Inferior parietal cortex (tissue), 1 donor: ENCODE data around the gene OSBPL1A.

Experiments used
- DNase-seq: peaks from one replicate; pipeline ENCODE4 v3.0.0-alpha.2; 2016; ENCODE audit errors: extremely low spot score

Gene OSBPL1A

DNA sequence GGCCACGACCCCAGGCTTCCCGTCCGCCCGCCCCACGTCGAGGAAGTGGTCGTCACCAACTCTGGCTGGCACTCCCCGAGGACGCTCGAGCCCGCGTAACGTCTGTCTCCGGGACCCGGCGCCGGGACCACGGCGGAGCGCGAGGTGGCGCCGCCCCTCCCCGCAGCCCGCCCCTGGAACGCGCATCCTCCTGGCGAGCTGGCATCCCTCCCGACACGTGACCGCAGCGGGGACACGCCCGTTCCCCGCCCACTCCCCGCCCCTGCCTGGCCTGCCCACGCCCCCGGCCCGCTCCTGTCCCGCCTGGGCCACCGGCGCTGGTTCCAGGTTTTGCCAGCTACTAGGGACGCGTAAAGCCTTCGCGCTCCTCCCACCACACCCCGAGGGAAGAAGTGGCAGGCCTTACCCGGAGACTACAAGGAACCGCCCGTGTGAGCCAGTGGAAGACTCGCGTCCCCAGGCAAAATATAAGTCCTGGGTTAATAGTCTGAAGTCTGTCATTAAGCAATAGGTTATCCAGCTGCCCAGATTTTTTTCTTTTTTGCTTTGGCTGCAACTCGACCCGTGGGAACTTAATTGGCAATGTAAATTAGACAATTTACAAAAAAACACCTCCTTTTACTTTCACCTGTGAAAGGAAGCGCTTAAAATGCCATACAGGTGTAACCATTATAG is at the start of gene OSBPL1A:
Gene OSBPL1A, minus strand, starts transcription at position 131 of the 675 bp plus-strand sequence. CDS start 20,291 bp downstream, outside the sequence.
- DNase-seq = peak; percentile 79

DNA sequence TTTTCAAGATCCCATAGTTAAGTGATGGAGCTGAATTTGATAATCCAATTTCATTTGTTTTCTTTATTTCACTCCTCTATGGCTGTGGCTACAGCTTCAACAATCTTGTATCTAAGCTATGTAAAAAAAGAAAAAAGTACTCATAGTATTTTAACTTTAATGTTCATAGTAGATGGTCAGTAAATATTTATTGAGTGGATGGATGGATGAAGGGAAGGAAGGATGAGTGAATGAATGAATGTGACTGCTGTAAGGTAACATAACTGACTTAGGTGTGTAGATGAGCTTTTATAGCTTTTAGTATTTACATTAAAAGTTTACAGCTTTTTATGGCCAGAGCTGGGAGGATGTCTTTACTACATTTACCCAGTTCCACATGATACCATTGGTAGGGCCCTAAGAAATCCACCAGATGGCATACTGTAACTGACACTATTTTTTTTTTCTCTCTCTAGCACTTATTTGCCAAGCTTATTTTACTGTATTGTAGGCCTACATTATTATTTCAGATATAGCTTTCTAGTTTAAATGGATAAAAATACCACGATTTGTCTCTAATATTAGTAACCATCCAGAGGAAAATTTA is 49.4 kb upstream of the OSBPL1A start:
- no peak for DNase-seq

DNA sequence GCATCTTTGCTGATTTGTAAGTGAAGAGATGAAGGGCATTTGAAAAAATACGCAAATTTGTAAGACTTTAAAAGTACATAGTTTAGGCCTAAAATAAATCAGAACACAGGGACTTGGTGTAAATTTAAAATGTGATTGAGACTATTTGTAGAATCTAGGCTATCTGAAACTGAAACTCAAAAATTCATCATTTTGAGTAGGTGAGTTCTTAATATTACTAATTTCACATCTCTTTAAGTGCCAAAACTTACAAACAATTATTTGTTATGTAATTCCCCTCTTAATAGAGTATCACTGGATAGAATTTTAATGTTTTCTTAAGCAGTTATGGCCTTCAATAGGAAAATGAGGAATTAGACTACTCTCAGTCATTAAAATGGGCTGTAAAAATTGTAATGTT is 48.8 kb upstream of the OSBPL1A start:
- DNase-seq = no peak

DNA sequence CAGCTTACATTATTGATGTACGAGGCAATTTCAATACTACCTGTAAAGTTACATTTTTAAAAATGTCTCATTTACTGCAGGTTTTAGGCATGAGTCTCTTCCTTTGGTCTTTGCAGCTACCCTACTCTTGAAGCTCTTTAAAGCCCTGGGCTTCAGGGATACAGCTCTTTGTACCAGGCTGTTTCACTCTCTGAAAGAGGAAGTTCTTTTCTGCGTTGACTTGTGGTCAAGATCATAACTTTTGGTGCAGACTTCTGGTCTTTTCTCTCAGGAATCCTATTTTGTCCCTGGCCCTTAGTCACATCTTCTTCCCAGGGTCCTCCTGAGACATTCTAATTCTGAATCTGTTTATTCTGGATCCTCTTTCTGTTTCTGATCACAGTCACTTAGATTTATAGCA is 46.2 kb upstream of the OSBPL1A start:
- peak; percentile 18 for DNase-seq

DNA sequence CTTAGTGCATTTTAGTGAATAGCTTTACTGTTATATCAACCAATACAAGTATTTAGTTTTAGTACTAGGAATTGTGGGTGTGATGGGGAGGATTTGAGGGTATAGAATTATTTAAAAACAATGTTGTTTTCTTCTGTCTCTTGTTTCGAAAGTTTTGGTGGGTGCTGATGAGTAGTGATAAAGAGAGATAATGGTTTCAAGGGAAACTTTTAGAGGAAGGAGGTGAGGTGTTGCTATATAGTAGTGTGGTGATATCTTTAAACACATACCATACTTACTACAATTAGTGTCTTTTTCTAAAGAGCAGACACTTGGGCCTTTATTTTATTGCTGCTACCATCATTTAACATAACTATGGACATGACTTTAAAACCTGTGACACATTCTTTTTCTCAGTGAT is 39.3 kb upstream of the OSBPL1A start:
- DNase-seq = no peak

DNA sequence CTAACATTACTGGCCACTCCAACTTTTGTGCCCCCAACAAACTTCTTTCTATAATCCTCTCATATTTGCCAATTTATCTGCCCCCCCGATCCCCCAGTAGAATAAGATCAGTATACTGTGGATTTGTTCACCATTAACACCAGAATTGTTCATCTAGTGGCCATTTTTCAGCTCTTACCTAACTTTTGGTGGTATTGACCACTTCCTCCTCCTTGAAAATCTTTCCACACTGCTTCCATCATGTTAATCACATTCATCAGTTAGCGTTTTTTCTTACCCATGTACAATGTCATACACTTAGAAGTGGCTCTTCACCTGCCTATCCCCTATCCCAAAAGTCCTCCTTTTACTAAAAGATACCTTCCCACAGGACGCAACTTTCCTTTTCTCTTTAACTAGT is 35.0 kb upstream of the OSBPL1A start:
- DNase-seq = no peak

DNA sequence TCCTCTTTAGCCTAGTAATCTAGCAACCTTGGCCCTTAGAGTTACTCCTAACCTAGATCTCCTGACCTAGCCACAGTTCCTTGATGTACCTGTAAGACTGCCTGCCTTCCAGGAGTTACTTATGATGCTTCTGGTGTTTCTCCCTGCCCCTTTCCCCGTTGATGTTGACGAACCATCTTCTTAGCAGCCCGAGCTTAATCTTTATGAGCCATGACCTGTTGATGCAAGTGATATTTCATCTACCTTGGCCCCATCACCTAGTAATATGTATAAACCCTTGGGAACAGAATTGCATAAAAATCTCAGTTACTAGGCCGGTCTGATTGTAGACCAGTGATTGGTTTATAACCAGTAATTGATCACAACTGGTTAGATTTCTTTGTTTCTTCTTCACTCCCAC is 31.6 kb upstream of the OSBPL1A start:
- no peak for DNase-seq

DNA sequence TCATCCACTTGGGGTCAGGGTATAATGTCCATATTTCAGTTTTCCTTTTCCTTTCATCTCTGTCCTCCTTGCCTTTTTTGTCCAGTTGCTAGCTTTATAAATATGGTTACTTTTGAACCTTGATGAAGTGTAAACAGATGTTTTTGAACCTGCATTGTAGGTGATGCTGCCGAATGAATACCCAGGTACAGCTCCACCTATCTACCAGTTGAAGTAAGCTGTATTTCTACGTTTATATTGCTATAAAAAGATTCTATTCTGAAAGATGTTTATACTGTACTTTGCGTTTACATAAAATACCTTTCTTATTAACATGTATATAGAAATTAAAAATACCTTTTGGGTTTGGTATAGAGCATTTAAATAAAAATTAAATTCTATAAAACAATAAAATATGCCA is 31.1 kb upstream of the OSBPL1A start:
- no peak for DNase-seq

DNA sequence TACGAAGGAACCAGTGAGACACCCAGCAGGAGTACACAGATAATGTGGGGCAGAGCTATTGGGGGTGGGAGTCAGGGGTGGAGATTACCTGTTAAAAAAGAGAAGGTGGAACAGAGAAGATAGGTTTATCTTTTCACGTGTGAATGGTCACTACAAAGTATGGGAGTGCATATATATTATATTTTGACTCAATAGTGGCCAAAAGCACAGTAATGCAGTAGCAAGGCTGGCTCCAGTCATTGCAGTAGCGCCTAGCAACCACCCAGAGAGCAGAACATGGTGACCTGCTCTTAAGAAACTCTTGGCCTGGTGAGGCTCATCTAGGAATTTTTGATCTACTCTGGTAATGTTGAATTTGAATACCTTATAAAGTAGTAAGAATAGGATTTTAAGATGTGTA is 29.9 kb upstream of the OSBPL1A start:
- DNase-seq = no peak

DNA sequence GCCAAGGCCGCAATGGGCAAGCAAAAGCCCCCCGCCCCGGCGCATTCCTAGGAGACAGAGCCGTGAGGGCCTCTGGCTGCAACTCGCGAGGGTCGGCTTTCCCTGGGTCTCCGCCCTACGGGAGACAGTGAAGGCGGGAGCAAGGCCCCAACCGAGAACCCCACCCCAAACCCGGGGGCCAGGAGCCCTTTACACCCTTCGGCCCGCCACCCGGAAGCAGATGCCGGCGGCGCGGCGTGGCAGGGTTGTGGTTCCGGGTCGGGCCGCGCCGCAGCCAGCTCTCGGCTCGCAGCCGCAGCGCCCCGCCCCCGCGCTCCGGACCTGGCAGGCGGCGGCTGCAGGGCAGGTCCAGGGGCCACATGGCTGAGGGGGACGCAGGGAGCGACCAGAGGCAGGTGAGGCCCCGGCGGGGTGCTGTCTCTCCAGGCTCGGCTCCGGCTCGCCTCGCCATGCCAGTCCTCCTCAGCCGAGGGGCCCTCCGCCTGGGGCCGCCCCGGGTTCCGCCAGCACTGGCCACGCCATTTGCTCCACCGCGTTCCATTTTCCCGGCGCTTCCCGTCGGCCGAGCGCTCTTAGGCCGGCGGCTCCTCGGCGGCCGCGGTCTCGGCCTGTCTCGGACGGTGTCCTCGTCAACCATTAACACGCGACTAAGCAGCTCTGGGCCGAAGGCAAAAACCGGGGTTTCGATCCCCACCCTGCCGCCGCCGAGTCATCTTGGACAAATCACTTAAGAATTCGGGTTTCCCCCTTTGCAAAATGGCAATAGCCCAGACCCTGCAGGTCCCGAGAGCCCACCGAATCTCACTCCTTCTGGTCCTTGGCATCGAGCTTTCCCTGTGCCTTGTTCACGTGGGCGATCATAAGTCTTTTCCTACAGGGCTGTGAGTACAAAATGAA is 29.0 kb upstream of the OSBPL1A start, which contains the start of gene IMPACT:
Gene IMPACT, plus strand, starts transcription at position 273 of the 897 bp plus-strand sequence. Its CDS starts 87 bp downstream, at position 360.
- peak; percentile 75 for DNase-seq

DNA sequence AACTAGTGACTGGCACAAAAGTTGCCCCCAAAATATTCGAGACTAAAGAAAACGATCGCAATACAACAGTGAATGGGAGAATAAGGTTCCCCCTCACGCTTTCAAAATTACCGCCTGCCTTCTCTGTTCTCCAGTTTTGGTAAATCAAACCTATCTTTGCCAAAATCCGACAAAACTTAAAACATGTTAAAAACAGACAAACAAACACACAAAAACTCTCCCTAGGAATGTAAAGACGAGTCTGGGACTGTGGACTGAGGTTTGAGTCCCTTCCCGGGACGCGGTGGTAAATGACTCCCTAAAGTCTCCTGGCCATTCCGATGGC is 28.4 kb upstream of the OSBPL1A start:
- DNase-seq = no peak

DNA sequence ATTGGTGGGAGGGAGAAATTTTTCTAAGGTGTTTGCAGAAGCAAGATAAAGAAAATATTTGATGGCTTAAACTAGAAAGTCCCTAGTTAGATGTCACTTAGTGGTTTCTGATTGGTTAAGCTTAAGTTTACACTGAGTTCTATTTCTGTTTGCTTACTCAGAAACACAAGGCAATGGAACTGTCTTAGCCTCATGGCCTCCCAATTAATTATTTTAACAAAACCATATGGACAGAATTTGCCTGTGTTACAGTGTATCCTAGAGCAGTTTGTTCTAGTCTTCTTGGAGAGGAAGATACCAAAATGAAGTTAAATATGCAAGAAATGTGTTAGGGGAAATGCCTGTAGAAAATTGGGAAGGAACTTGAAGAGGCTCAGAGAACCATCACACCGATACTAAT is 24.2 kb upstream of the OSBPL1A start:
- no peak for DNase-seq

DNA sequence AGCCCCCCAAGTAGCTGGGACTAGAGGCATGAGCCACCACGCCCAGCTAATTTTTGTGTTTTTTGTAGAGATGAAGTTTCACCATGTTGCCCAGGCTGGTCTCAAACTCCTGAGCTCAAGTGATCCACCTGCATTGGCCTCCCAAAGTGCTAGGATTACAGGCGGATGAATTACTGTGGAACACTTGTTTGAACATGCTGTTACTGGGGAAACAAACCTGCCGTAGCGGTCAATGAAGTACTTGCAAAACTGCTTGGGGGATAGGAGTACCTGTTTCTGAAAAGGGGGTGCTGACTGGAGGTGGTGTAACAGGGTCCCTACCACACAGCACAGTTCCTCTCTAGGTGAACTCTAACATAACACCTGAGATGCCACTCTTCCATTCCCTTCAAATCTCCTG is 22.9 kb upstream of the OSBPL1A start:
- DNase-seq = no peak

DNA sequence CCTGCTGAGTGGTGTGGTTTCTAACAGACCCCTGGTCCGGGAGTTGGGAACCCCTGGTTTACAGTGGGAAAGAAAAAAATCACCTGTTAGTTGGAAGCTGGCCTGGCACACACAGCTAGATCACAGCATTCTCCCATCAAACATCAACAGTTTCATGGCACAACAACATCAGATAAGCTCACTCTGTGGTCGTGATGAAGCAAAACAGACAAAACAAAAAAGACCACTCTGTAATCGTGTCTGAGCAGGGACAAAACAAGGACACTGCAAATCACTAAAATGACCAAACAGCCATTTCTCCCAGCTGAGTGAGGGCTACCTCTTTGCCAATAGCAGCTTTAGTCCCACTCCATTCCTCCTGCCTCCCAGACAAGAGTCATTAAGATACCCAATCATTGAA is 19.9 kb upstream of the OSBPL1A start:
- DNase-seq = no peak

DNA sequence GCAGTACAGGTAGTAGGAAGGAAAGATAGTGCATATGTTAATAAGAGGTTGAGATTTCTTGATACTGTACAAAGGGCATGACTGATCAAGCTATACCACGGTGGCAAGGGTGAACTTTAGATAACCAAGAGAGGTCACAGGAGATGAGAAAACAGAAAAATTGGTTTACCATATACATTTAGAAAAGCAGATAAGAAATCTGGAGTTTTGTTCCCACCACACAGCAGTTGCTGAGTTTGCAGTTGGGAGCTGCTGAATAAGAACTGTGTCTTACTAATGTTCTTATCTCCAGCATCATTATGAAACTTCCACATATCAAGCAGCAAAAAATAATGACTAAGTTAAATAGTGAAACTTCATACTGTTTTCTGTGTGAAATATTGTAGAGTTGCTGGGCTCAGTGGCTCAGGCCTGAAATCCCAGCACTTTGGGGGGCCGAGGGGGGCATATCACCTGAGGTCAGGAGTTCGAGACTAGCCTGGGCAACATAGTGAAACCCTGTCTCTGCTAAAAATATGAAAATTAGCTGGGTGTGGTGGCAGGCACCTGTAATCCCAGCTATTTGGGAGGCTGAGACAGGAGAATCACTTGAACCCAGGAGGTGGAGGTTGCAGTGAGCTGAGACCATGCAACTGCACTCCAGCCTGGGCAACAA is 16.9 kb upstream of the OSBPL1A start:
- no peak for DNase-seq

DNA sequence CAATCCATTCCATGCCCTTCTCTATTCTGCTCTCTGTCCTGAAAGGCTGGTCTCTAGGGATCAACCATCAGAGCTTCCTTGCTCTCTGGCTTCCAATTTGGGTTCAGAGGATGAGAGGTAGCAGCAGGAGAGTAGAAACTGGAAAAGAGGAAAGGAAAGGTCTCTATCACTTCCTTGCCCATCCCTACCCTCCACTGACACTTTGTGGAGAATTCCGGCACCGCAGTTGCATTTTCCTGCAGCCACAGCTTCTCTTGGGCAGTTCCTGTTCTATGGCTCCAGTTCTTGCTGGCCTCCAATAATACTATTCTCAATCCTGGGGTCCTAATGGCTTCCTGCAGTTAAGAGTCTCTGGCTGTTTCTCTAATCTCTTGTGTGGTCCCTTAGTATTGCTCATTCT is 15.5 kb upstream of the OSBPL1A start:
- DNase-seq = no peak

DNA sequence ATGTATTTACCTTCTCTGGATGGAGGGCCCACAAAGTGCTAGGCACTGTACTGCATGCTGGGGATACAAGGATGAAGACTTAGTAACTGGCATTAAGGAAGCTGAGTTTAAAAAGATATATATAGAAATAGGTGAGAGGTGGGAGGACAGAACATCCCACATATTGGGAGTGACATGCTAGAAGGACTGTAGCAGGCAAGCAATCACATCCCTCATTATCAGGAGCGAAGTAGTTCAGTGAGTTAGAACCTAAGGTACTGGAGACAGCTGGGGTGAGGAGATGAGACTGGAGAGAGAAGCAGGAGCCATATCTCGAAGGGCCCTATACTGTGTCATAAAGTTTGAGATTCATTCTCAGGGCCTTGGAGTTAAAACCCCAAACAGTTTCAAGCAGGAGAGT is 10.9 kb upstream of the OSBPL1A start:
- no peak for DNase-seq

DNA sequence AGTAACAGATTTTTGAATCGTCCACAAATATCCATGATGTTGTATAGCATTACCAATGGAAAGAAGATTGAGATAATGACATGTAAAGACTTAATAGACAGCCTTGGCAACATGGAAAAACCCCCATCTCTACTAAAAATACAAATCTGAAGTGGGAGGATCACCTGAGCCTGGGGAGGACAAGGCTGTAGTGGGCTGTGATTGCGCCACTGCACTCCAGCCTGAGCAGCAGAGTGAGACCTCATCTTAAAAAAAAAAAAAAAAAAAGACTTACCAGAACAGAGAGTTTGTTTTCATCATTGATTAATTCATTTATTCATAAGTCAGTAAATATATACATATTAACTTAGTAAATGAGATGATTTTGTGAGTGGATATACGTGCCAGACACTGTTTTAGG is 7.0 kb upstream of the OSBPL1A start:
- DNase-seq = no peak

DNA sequence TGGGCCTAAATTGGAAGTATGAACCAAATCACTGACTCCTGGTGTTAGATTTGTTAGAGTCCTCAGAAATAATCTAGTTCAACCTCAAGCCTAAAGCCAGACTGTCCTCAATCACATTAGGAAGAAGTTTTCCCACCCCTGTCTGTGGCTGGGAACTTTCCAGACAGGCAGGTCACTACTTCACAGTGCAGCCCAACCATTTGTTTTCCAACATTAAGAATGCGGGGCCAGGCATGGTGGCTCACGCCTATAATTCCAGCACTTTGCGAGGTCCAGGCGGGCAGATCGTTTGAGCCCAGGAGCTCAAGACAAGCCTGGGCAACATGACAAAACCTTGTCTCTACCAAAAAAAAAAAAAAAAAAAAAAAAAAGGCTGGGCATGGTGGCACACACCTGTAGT is 5.5 kb upstream of the OSBPL1A start:
- no peak for DNase-seq

DNA sequence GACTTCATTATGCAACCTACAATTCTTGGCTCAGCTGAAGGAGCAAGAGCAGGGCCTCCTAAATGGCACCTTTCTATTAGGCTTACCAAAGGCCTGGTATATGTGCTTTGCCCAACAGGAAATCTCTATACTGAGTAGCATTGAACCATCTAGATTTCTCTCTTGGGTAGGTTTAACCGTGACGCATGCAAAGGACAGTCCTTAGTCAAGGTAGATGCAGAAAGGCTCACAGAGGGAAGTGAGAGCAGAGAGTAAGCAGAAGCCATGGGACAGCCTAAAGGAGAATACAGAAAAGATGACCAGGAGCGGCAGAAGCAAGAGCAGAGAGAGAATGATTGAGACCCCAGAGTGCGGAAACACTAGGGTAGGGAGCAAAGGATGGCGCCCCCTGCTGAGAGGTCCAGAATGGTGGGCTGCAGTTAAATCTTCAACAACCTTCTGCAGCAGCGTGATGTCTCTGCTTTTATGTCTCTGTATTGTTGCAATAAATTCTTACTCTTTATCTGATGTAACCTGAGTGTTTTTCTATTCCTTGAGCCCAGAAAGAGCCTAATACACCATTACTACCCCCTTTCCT is 4.7 kb upstream of the OSBPL1A start:
- DNase-seq = no peak

DNA sequence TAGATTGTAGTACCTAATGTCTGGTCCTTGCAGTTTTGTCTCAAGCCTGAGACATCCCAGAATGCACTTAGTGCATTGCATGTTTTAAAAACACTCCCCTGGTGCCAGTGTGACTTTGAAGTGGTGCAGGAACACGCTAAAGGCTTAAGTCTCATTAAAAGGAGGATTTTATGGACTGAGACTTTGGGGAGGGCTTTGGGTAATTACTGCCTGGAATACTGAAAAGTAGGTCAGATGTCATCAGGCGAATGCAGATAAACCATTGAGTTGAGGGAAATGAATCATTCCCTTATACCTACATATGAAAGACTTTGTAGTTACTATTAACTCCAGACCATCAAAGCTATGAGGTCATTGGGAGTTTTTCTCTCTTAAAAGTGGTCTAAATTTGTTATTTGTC is 3.0 kb upstream of the OSBPL1A start:
- no peak for DNase-seq

DNA sequence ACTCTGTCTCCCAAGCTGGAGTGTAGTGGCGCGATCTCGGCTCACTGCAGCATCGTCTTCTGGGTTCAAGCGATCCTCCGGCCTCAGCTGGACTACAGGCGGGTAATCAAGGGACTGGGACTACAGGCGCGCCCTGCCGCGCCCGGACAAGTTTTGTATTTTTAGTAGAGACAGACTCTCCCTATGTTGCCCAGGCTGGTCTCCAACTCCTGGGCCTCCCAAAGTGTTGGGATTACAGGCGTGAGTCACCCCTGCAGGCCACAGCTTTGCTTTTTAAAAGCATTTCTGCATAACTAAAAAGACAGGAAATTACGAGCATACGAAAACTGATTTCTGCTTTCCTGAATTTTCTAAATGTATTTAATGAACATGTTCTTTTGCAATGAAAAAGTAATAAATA is 916 bp upstream of the OSBPL1A start:
- DNase-seq = no peak
